Fibroblast of lung (primary cell): ENCODE data around the gene GMPR.

ENCODE experiments used
- EZH2 ChIP-seq: IDR thresholded peaks from 2 replicates; pipeline ENCODE4 v1.5.1; 2012; ENCODE audit warnings: low read length, control low read depth, mild to moderate bottlenecking; ENCODE audit errors: missing control alignments
- TF ChIP-seq, protein P1 (sequence below), 2 donors: IDR thresholded peaks in 1 of 2; conservative IDR thresholded peaks in 1 of 2; 1 replicate in 1 of 2; 2 replicates in 1 of 2; pipeline ENCODE4 v1.5.1; 2011 to 2012; ENCODE audit warnings: low read length in 2 of 2, control low read depth in 1 of 2, inconsistent platforms in 1 of 2, low read depth in 1 of 2, mild to moderate bottlenecking in 1 of 2

DNA sequence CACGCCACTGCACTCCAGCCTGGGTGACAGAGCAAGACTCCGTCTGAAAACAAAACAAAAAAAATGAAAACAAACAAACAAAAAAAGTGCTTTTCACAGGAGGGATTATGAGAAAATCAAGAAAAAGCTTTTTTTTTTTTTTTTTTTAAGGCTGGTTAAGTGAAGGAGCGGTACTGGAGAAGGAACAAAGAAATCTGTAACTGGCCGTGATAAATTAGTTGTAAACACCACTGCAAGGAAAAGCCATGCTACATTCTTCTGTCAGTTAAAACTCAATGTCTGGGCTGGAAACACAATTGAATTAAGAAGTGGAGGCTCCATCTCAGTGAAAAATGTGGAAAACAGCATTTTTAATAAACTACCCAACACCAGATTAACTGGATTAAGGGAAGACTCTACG lies 6.3 kb upstream of the GMPR start:
- TF ChIP-seq, protein P1, sequence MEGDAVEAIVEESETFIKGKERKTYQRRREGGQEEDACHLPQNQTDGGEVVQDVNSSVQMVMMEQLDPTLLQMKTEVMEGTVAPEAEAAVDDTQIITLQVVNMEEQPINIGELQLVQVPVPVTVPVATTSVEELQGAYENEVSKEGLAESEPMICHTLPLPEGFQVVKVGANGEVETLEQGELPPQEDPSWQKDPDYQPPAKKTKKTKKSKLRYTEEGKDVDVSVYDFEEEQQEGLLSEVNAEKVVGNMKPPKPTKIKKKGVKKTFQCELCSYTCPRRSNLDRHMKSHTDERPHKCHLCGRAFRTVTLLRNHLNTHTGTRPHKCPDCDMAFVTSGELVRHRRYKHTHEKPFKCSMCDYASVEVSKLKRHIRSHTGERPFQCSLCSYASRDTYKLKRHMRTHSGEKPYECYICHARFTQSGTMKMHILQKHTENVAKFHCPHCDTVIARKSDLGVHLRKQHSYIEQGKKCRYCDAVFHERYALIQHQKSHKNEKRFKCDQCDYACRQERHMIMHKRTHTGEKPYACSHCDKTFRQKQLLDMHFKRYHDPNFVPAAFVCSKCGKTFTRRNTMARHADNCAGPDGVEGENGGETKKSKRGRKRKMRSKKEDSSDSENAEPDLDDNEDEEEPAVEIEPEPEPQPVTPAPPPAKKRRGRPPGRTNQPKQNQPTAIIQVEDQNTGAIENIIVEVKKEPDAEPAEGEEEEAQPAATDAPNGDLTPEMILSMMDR (conservative IDR thresholded peaks at IDR 0.05 in 1 of 2, IDR thresholded peaks at IDR 0.05 in 1 of 2; ENCODE audit: low read depth in 1 of 2, low read length in 2 of 2) = no peak
- no peak for TF ChIP-seq EZH2
